HepG2 (cell line): ENCODE measurements around the gene HMCN2. TPM values are rescaled to one million over a fixed set of nuclear protein-coding genes. Genes with fewer than 3 reads are reported as not detected.

Source experiments
- CENPT ChIP-seq: sonication (generic); formaldehyde crosslinking; IDR thresholded peaks from 2 replicates; pipeline ENCODE4 v1.8.0; 2022; ENCODE audit warnings: low read depth, mild to moderate bottlenecking, moderate library complexity, missing genetic modification reagents
- FLYWCH1 ChIP-seq: sonication (generic); formaldehyde crosslinking; IDR thresholded peaks from 2 replicates; pipeline ENCODE4 v1.8.1; 2023; ENCODE audit warnings: mild to moderate bottlenecking, missing genetic modification reagents
- JARID2 ChIP-seq: sonication (generic); formaldehyde crosslinking; IDR thresholded peaks from 2 replicates; pipeline ENCODE4 v1.8.1; 2023; ENCODE audit warnings: missing genetic modification reagents, inconsistent platforms; ENCODE audit not compliant: insufficient replicate concordance
- RAD51 ChIP-seq: fragments of 450-650 bp; IDR thresholded peaks from 2 replicates; pipeline ENCODE4 v1.6.1; 2016; ENCODE audit warnings: borderline replicate concordance
- RFXAP ChIP-seq: sonication (generic); formaldehyde crosslinking; IDR thresholded peaks from 2 replicates; pipeline ENCODE4 v1.4.0; 2020; ENCODE audit warnings: missing genetic modification reagents, borderline replicate concordance
- RXRB ChIP-seq: IDR thresholded peaks from 2 replicates; pipeline ENCODE4 v1.6.1; 2016; ENCODE audit warnings: borderline replicate concordance, missing genetic modification reagents, missing compliant biosample characterization
- SALL2 ChIP-seq: sonication (generic); formaldehyde crosslinking; IDR thresholded peaks from 2 replicates; pipeline ENCODE4 v1.8.1; 2023; ENCODE audit warnings: mild to moderate bottlenecking, missing genetic modification reagents, inconsistent platforms
- SP2 ChIP-seq: sonication (generic); formaldehyde crosslinking; IDR thresholded peaks from 2 replicates; pipeline ENCODE4 v1.5.1; 2020; ENCODE audit warnings: mild to moderate bottlenecking, missing genetic modification reagents
- YEATS2 ChIP-seq: sonication (generic); formaldehyde crosslinking; IDR thresholded peaks from 2 replicates; pipeline ENCODE4 v1.4.0; 2020; ENCODE audit warnings: missing genetic modification reagents, borderline replicate concordance
- ZIK1 ChIP-seq: sonication (generic); formaldehyde crosslinking; IDR thresholded peaks from 2 replicates; pipeline ENCODE4 v1.5.0; 2020; ENCODE audit warnings: mild to moderate bottlenecking, low read depth, missing genetic modification reagents, borderline replicate concordance
- ZNF282 ChIP-seq: fragments of 450-650 bp; IDR thresholded peaks from 2 replicates; pipeline ENCODE4 v1.6.1; 2018; ENCODE audit not compliant: partially characterized antibody
- ZNF34 ChIP-seq: sonication (generic); formaldehyde crosslinking; IDR thresholded peaks from 2 replicates; pipeline ENCODE4 v1.4.0; 2020; ENCODE audit warnings: mild to moderate bottlenecking, missing genetic modification reagents, borderline replicate concordance
- ZNF556 ChIP-seq: sonication (generic); formaldehyde crosslinking; IDR thresholded peaks from 2 replicates; pipeline ENCODE4 v1.4.0; 2020; ENCODE audit warnings: mild to moderate bottlenecking, missing genetic modification reagents, borderline replicate concordance
- ZNF564 ChIP-seq: sonication (generic); formaldehyde crosslinking; IDR thresholded peaks from 2 replicates; pipeline ENCODE4 v1.8.1; 2023; ENCODE audit warnings: mild to moderate bottlenecking, missing genetic modification reagents
- ZNF570 ChIP-seq: sonication (generic); formaldehyde crosslinking; IDR thresholded peaks from 2 replicates; pipeline ENCODE4 v1.4.0; 2020; ENCODE audit warnings: mild to moderate bottlenecking, missing genetic modification reagents, borderline replicate concordance
- ZNF572 ChIP-seq: sonication (generic); formaldehyde crosslinking; IDR thresholded peaks from 2 replicates; pipeline ENCODE4 v1.5.1; 2020; ENCODE audit warnings: mild to moderate bottlenecking, missing genetic modification reagents
- ZNF772 ChIP-seq: sonication (generic); formaldehyde crosslinking; IDR thresholded peaks from 2 replicates; pipeline ENCODE4 v1.5.0; 2020; ENCODE audit warnings: mild to moderate bottlenecking, missing genetic modification reagents
- polyA plus RNA-seq, 8 experiments: library from polyadenylated mRNA; depleted of rRNA in 3 of 8; stranded (reverse) in 7 of 8; unstranded in 1 of 8; fragments of >200 nt; fragmentation: Illumina TruSeq in 4 of 8; extraction: Trizol in 4 of 8; gene quantifications; 2 replicates each; pipeline versions ENCODE4 v1.2.1 to v1.2.3, GENCODE V29; 2011 to 2016; ENCODE audit warnings: low read depth in 4 of 8, missing spikeins in 1 of 8, mixed read lengths in 1 of 8; ENCODE audit not compliant: insufficient read depth in 1 of 8
- total RNA-seq, 5 experiments: library from RNA; depleted of rRNA; stranded (reverse); fragments of >200 nt; fragmentation: Illumina TruSeq; extraction: Trizol; gene quantifications; 2 replicates each; pipeline ENCODE4 v1.2.3, GENCODE V29; 2016; ENCODE audit warnings: low read depth in 1 of 5
- TF ChIP-seq, protein P1 (sequence below): IDR thresholded peaks from 2 replicates; pipeline ENCODE4 v1.6.1; 2016; ENCODE audit warnings: mild to moderate bottlenecking, missing biosample characterization, missing genetic modification reagents
- TF ChIP-seq, protein P2 (sequence below): sonication (generic); IDR thresholded peaks from 2 replicates; pipeline ENCODE4 v1.6.1; 2016; ENCODE audit warnings: low read depth, borderline replicate concordance
- TF ChIP-seq, protein P3 (sequence below): sonication (generic); formaldehyde crosslinking; IDR thresholded peaks from 2 replicates; pipeline ENCODE4 v1.4.0; 2020; ENCODE audit warnings: mild to moderate bottlenecking, missing genetic modification reagents
- TF ChIP-seq, protein P4 (sequence below): IDR thresholded peaks from 2 replicates; pipeline ENCODE4 v1.6.1; 2018; ENCODE audit warnings: missing genetic modification reagents, mild to moderate bottlenecking, missing compliant biosample characterization
- TF ChIP-seq, protein P5 (sequence below): sonication (generic); formaldehyde crosslinking; IDR thresholded peaks from 2 replicates; pipeline ENCODE4 v1.5.0; 2020; ENCODE audit warnings: mild to moderate bottlenecking, missing genetic modification reagents

HMCN2 gene
- total and polyA plus RNA-seq, 2 of the 13 experiments (the other 11 are each of a cell fraction or from before 2014, with no cell fraction given): 0.09 TPM; not detected in 1

DNA sequence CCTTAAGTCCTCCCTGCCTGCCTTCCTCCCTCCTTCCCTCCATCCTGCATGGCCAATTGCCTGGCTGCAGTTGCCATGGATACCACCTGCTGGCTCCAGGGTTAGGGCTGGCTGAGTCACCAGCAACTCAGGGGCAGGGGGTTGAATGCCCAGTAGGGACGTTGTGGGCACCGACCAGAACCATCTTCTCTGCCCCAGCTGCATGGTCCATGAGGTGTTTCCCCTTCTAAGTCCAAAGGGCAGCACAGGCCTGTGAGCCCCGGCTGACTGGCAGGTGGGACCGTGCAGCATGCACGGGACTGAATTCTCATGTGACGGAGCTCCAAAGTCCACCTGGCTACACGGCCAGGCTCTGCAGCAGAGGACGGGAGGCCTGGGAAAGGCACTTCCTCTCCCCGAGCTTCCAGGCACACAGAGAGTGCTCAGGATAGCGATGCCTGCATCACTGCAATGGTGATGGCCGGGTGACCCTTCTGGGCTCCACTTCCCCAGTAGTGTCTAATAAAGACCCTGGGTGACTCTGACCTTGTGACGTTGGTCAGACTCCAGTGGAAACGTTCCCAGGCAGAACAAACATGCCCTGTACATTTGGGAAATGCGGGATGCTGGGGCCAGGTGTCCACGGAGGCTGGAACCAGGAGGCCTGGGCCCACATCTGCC lies 184.9 kb downstream of the HMCN2 start (continued):
- TF ChIP-seq, protein P1, sequence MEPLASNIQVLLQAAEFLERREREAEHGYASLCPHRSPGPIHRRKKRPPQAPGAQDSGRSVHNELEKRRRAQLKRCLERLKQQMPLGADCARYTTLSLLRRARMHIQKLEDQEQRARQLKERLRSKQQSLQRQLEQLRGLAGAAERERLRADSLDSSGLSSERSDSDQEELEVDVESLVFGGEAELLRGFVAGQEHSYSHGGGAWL: peak; percentile 97
- TF ChIP-seq RFXAP (CRISPR knock-in tag) (peak; percentile 57; the same call in 1 of the 2 replicates), ZNF570 (CRISPR knock-in tag) (0 out of 2 replicates have a peak, but pooled peaks have one; percentile 46), SALL2 (CRISPR knock-in tag) (peak; percentile 82), JARID2 (peak; percentile 18), YEATS2 (peak; percentile 77; the same call in 1 of the 2 replicates), ZNF564 (CRISPR knock-in tag) (peak; percentile 97), ZNF282 (no peak), ZNF572 (CRISPR knock-in tag) (peak; percentile 91), RXRB (peak; percentile 87), RAD51 (no peak), ZIK1 (CRISPR knock-in tag) (peak; percentile 91; the same call in 1 of the 2 replicates), CENPT (CRISPR knock-in tag) (no peak), ZNF34 (CRISPR knock-in tag) (no peak), ZNF772 (CRISPR knock-in tag) (peak; percentile 97; the same call in 1 of the 2 replicates), SP2 (peak; percentile 39), FLYWCH1 (CRISPR knock-in tag) (0 out of 2 replicates have a peak, but pooled peaks have one; percentile 80), ZNF556 (CRISPR knock-in tag) (peak; percentile 92)
- TF ChIP-seq, protein P2, sequence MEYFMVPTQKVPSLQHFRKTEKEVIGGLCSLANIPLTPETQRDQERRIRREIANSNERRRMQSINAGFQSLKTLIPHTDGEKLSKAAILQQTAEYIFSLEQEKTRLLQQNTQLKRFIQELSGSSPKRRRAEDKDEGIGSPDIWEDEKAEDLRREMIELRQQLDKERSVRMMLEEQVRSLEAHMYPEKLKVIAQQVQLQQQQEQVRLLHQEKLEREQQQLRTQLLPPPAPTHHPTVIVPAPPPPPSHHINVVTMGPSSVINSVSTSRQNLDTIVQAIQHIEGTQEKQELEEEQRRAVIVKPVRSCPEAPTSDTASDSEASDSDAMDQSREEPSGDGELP: peak; percentile 89; the same call in 1 of the 2 replicates
- TF ChIP-seq, protein P3, sequence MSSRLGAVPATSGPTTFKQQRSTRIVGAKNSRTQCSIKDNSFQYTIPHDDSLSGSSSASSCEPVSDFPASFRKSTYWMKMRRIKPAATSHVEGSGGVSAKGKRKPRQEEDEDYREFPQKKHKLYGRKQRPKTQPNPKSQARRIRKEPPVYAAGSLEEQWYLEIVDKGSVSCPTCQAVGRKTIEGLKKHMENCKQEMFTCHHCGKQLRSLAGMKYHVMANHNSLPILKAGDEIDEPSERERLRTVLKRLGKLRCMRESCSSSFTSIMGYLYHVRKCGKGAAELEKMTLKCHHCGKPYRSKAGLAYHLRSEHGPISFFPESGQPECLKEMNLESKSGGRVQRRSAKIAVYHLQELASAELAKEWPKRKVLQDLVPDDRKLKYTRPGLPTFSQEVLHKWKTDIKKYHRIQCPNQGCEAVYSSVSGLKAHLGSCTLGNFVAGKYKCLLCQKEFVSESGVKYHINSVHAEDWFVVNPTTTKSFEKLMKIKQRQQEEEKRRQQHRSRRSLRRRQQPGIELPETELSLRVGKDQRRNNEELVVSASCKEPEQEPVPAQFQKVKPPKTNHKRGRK (CRISPR knock-in tag): no peak
- TF ChIP-seq, protein P4, sequence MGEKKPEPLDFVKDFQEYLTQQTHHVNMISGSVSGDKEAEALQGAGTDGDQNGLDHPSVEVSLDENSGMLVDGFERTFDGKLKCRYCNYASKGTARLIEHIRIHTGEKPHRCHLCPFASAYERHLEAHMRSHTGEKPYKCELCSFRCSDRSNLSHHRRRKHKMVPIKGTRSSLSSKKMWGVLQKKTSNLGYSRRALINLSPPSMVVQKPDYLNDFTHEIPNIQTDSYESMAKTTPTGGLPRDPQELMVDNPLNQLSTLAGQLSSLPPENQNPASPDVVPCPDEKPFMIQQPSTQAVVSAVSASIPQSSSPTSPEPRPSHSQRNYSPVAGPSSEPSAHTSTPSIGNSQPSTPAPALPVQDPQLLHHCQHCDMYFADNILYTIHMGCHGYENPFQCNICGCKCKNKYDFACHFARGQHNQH: peak; percentile 91
- TF ChIP-seq, protein P5, sequence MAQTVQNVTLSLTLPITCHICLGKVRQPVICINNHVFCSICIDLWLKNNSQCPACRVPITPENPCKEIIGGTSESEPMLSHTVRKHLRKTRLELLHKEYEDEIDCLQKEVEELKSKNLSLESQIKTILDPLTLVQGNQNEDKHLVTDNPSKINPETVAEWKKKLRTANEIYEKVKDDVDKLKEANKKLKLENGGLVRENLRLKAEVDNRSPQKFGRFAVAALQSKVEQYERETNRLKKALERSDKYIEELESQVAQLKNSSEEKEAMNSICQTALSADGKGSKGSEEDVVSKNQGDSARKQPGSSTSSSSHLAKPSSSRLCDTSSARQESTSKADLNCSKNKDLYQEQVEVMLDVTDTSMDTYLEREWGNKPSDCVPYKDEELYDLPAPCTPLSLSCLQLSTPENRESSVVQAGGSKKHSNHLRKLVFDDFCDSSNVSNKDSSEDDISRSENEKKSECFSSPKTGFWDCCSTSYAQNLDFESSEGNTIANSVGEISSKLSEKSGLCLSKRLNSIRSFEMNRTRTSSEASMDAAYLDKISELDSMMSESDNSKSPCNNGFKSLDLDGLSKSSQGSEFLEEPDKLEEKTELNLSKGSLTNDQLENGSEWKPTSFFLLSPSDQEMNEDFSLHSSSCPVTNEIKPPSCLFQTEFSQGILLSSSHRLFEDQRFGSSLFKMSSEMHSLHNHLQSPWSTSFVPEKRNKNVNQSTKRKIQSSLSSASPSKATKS (CRISPR knock-in tag): peak; percentile 98
